Astrocyte (in vitro differentiated cells and primary cell): ENCODE measurements around the gene DMXL2.

Experiments
- CTCF ChIP-seq: IDR thresholded peaks from 2 replicates; pipeline ENCODE4 v1.5.1; 2011; ENCODE audit warnings: low read depth, mild to moderate bottlenecking, inconsistent platforms, low read length, moderate library complexity; ENCODE audit not compliant: insufficient read depth
- EZH2 ChIP-seq: IDR thresholded peaks from 2 replicates; pipeline ENCODE4 v1.6.1; 2012; ENCODE audit warnings: mild to moderate bottlenecking, low read length, inconsistent platforms; ENCODE audit not compliant: insufficient read depth

- TF ChIP-seq EZH2 (no peak), CTCF (no peak)
These were observed 95.6 kb downstream of the DMXL2 start for GRCh38 chr15:51526955-51527354.
